CD4-positive, alpha-beta T cell (primary cell): ENCODE measurements around the gene UGDH. TPM values are rescaled to one million over a fixed set of nuclear protein-coding genes. Genes with fewer than 3 reads are reported as not detected.

Experiments used
- ATAC-seq: fragments of 200-7000 bp; cut with Tn5 transposase; one replicate; pipeline ENCODE4 v1.10.0; 2022; ENCODE audit warnings: mild to moderate bottlenecking; ENCODE audit not compliant: poor library complexity
- CTCF ChIA-PET: fragments of 350-600 bp; sonication (Branson Sonifier 250); formaldehyde crosslinking; loops from one replicate; lab custom pipeline; 2021; ENCODE audit warnings: antibody characterized with exemption, inconsistent platforms; lab: Charles Lee
- POLR2A ChIA-PET: fragments of 350-600 bp; sonication (Branson Sonifier 250); formaldehyde crosslinking; loops from one replicate; lab custom pipeline; 2021; ENCODE audit warnings: antibody characterized with exemption, inconsistent platforms; lab: Charles Lee
- DNase-seq, 14 experiments: peaks; one replicate each; pipeline ENCODE4 v3.0.0-alpha.2; 2013 to 2020; ENCODE audit warnings: mixed read lengths in 2 of 14
- H3K27ac ChIP-seq, 2 donors: one replicate each; pipeline versions ENCODE4 v1.5.1 to v1.7.0; 2013; ENCODE audit warnings: low read length in 2 of 2, low read depth in 1 of 2, mild to moderate bottlenecking in 1 of 2
- H3K27me3 ChIP-seq, 2 experiments: 1 replicate in 1 of 2; 2 replicates in 1 of 2; pipeline versions ENCODE4 v1.6.1 to v1.7.0; 2013; ENCODE audit warnings: low read length in 2 of 2, control low read depth in 1 of 2, mild to moderate bottlenecking in 1 of 2, moderate library complexity in 1 of 2; ENCODE audit not compliant: insufficient read depth in 2 of 2, control insufficient read depth in 1 of 2
- H3K36me3 ChIP-seq: one replicate; pipeline ENCODE4 v1.6.1; 2013; ENCODE audit warnings: low read length, control low read depth; ENCODE audit not compliant: insufficient read depth
- H3K4me1 ChIP-seq: one replicate; pipeline ENCODE4 v1.6.1; 2013; ENCODE audit warnings: low read length, control low read depth; ENCODE audit not compliant: insufficient read depth
- H3K4me3 ChIP-seq: one replicate; pipeline ENCODE4 v1.5.1; 2013; ENCODE audit warnings: mild to moderate bottlenecking, low read length, moderate library complexity
- H3K9me3 ChIP-seq, 2 experiments: 1 replicate in 1 of 2; 2 replicates in 1 of 2; pipeline versions ENCODE4 v1.6.1 to v1.7.0; 2013; ENCODE audit warnings: low read length in 2 of 2, mild to moderate bottlenecking in 2 of 2, control low read depth in 1 of 2, moderate library complexity in 1 of 2; ENCODE audit not compliant: control insufficient read depth in 1 of 2, insufficient read depth in 1 of 2
- H3K27ac Mint-ChIP-seq: one replicate; pipeline ENCODE4 v1.8.0; 2020; ENCODE audit warnings: mixed read lengths
- H3K27me3 Mint-ChIP-seq: one replicate; pipeline ENCODE4 v1.8.0; 2021; ENCODE audit warnings: mixed read lengths
- H3K36me3 Mint-ChIP-seq: one replicate; pipeline ENCODE4 v1.8.0; 2021; ENCODE audit warnings: low read depth, mixed read lengths
- H3K4me1 Mint-ChIP-seq: one replicate; pipeline ENCODE4 v1.8.0; 2021; ENCODE audit warnings: low read depth, mixed read lengths
- H3K4me3 Mint-ChIP-seq: one replicate; pipeline ENCODE4 v1.8.0; 2020; ENCODE audit warnings: mild to moderate bottlenecking, mixed read lengths
- H3K9me3 Mint-ChIP-seq: one replicate; pipeline ENCODE4 v1.8.0; 2020; ENCODE audit warnings: mixed read lengths
- CTCF ChIP-seq: fragments of 200-600 bp; IDR thresholded peaks from one replicate; pipeline ENCODE4 v1.8.0; 2022; ENCODE audit warnings: antibody characterized with exemption, mild to moderate bottlenecking
- intact Hi-C, 2 experiments: fragments of 100-400 bp; cut with DNase I in 1 of 2; cut with micrococcal nuclease in 1 of 2; formaldehyde crosslinking; loops; one replicate each; pipeline versions ENCODE4 v1.15.1 to v1.9.0; 2023 to 2025; cut with DNase I, micrococcal nuclease
- total RNA-seq, 174 experiments: library from RNA in 2 of 174; stranded (reverse) in 2 of 174; gene quantifications; one replicate each; pipeline ENCODE4 v1.2.3 and lab custom pipeline; 2021 to 2026

Gene UGDH
- total RNA-seq, 2 experiments from 2014 or later = 3.5 to 3.7 TPM

- no peaks in the 10 kb centered on the region for H3K36me3 ChIP-seq
- ChIA-PET CTCF (no interaction called here), POLR2A (no interaction called here)
- DNase-seq = no peak
- H3K4me3 ChIP-seq = no peak overlapping the region
- no peaks in the 10 kb centered on the region for H3K27me3 ChIP-seq
- no peaks in the 10 kb centered on the region for H3K9me3 ChIP-seq
- Mint-ChIP-seq H3K36me3 (peaks cover 18% of the 10 kb centered on the region), H3K27ac (no peak overlapping the region), H3K27me3 (no peaks in the 10 kb centered on the region), H3K4me3 (no peak overlapping the region), H3K9me3 (peaks cover 4% of the 10 kb centered on the region), H3K4me1 (peaks cover 4% of the 10 kb centered on the region)
- H3K27ac ChIP-seq = no peak overlapping the region
- no peak for TF ChIP-seq CTCF
- ATAC-seq = no peak
- intact Hi-C loops = no loop called here
- H3K4me1 ChIP-seq = no peaks in the 10 kb centered on the region
Observed at GRCh38 chr4:39565878-39566600, 38.8 kb upstream of the UGDH start.

- no peak for DNase-seq
- no peak overlapping the region for H3K4me3 ChIP-seq
- peaks cover 29% of the 10 kb centered on the region for H3K36me3 Mint-ChIP-seq
- no peaks in the 10 kb centered on the region for H3K4me1 ChIP-seq
- peaks cover 4% of the 10 kb centered on the region for H3K9me3 Mint-ChIP-seq
- intact Hi-C loops = no loop called here
- H3K27me3 ChIP-seq = no peaks in the 10 kb centered on the region
- H3K4me1 Mint-ChIP-seq = no peaks in the 10 kb centered on the region
- no peak overlapping the region for H3K4me3 Mint-ChIP-seq
- no peaks in the 10 kb centered on the region for H3K27me3 Mint-ChIP-seq
- H3K27ac ChIP-seq = no peak overlapping the region
- no peaks in the 10 kb centered on the region for H3K9me3 ChIP-seq
- ChIA-PET CTCF (no interaction called here), POLR2A (no interaction called here)
- H3K27ac Mint-ChIP-seq = no peak overlapping the region
- no peak for ATAC-seq
- peaks cover 1% of the 10 kb centered on the region for H3K36me3 ChIP-seq
- no peak for TF ChIP-seq CTCF
Observed at GRCh38 chr4:39563346-39563847, 36.2 kb upstream of the UGDH start.

- no peaks in the 10 kb centered on the region for H3K4me1 Mint-ChIP-seq
- ATAC-seq (no peak), DNase-seq (no peak)
- peaks cover 31% of the 10 kb centered on the region for H3K36me3 Mint-ChIP-seq
- H3K9me3 Mint-ChIP-seq = peaks cover 4% of the 10 kb centered on the region
- no peak overlapping the region for H3K4me3 Mint-ChIP-seq
- CTCF ChIA-PET = interaction anchor here (0.6 kb wide), 1 partner anchor 194 kb away, joined by 3 read pairs; no protein-coding TSS in a partner anchor
- intact Hi-C loops = no loop called here
- H3K27ac Mint-ChIP-seq = no peak overlapping the region
- no peaks in the 10 kb centered on the region for H3K27me3 Mint-ChIP-seq
- no peaks in the 10 kb centered on the region for H3K27me3 ChIP-seq
- H3K27ac ChIP-seq = no peak overlapping the region
- POLR2A ChIA-PET = no interaction called here
- H3K4me3 ChIP-seq = no peak overlapping the region
- TF ChIP-seq CTCF = no peak
- H3K9me3 ChIP-seq = no peaks in the 10 kb centered on the region
- peaks cover 4% of the 10 kb centered on the region for H3K36me3 ChIP-seq
- H3K4me1 ChIP-seq = no peaks in the 10 kb centered on the region
Observed at GRCh38 chr4:39562792-39563191, 35.6 kb upstream of the UGDH start.
